ENCODE data around the gene CDH12.

The CDH12 gene

GRCh38 chr5:22465177-22465576 is 388.0 kb downstream of the CDH12 start:
- no peak for FAIRE-seq
- DNase-seq (ENCODE audit: insufficient read length, low spot score) = no peak
- TF ChIP-seq CTCF (IDR thresholded peaks at IDR 0.05; ENCODE audit: insufficient read depth, missing control alignments) = no peak

- FAIRE-seq (no peak), DNase-seq (ENCODE audit: insufficient read length, low spot score) (no peak)
- TF ChIP-seq CTCF (IDR thresholded peaks at IDR 0.05; ENCODE audit: insufficient read depth, missing control alignments) = no peak
These were observed 393.0 kb downstream of the CDH12 start for GRCh38 chr5:22460189-22460588.

- no peak for TF ChIP-seq CTCF (IDR thresholded peaks at IDR 0.05; ENCODE audit: insufficient read depth, missing control alignments)
- FAIRE-seq (no peak), DNase-seq (ENCODE audit: insufficient read length, low spot score) (no peak)
These were observed 420.2 kb downstream of the CDH12 start for GRCh38 chr5:22432905-22433304.

- FAIRE-seq (no peak), DNase-seq (ENCODE audit: insufficient read length, low spot score) (no peak)
- TF ChIP-seq CTCF (IDR thresholded peaks at IDR 0.05; ENCODE audit: insufficient read depth, missing control alignments) = no peak
These were observed 421.3 kb downstream of the CDH12 start for GRCh38 chr5:22431840-22432239.

- FAIRE-seq = no peak
- no peak for DNase-seq (ENCODE audit: insufficient read length, low spot score)
- TF ChIP-seq CTCF (IDR thresholded peaks at IDR 0.05; ENCODE audit: insufficient read depth, missing control alignments) = no peak
These were observed 421.7 kb downstream of the CDH12 start for GRCh38 chr5:22431406-22431805.

- FAIRE-seq (no peak), DNase-seq (ENCODE audit: insufficient read length, low spot score) (no peak)
These were observed 441.4 kb downstream of the CDH12 start for GRCh38 chr5:22411554-22412349.

More at GRCh38 chr5:22411554-22412349, 441.4 kb downstream of the CDH12 start:
- TF ChIP-seq CTCF (IDR thresholded peaks at IDR 0.05; ENCODE audit: insufficient read depth, missing control alignments) = no peak

Data from D721Med (cell line).